GM12878 (cell line): ENCODE data around the gene GZMM.

Experiments used
- EP300 ChIP-seq, 2 experiments: fragments of 150-350 bp in 1 of 2; IDR thresholded peaks; 2 replicates each; pipeline ENCODE4 v1.6.1; 2011 to 2012; ENCODE audit warnings: low read depth in 2 of 2, low read length in 2 of 2, borderline replicate concordance in 1 of 2, improper control_type of control experiment in 1 of 2, inconsistent platforms in 1 of 2; ENCODE audit not compliant: control insufficient read depth in 1 of 2
- EZH2 ChIP-seq: IDR thresholded peaks from 2 replicates; pipeline ENCODE4 v1.6.1; 2012; ENCODE audit warnings: low read depth, mild to moderate bottlenecking, control low read depth, inconsistent platforms, low read length, borderline replicate concordance; ENCODE audit not compliant: control insufficient read depth
- KAT2A ChIP-seq: conservative IDR thresholded peaks from 2 replicates; pipeline ENCODE4 v1.6.1; 2011; ENCODE audit warnings: low read depth, low read length; ENCODE audit not compliant: control insufficient read depth
- KDM1A ChIP-seq: fragments of 200-600 bp; sonication (generic); IDR thresholded peaks from 2 replicates; pipeline ENCODE4 v1.6.1; 2016; ENCODE audit warnings: borderline replicate concordance
- PML ChIP-seq: IDR thresholded peaks from 2 replicates; pipeline ENCODE4 v1.6.1; 2012; ENCODE audit warnings: low read length, inconsistent platforms
- RBBP5 ChIP-seq: fragments of 200-600 bp; sonication (generic); conservative IDR thresholded peaks from 2 replicates; pipeline ENCODE4 v1.6.1; 2016
- RCOR1 ChIP-seq: conservative IDR thresholded peaks from 2 replicates; pipeline ENCODE4 v1.6.1; 2012; ENCODE audit warnings: low read depth, low read length, improper control_type of control experiment
- SMC3 ChIP-seq: IDR thresholded peaks from 2 replicates; pipeline ENCODE4 v1.6.1; 2011; ENCODE audit warnings: low read length, improper control_type of control experiment, borderline replicate concordance
- TCF12 ChIP-seq: IDR thresholded peaks from 2 replicates; pipeline ENCODE4 v1.6.1; 2011; ENCODE audit warnings: low read depth, mild to moderate bottlenecking, low read length
- TF ChIP-seq, protein P1 (sequence below), 3 experiments: IDR thresholded peaks in 2 of 3; conservative IDR thresholded peaks in 1 of 3; 2 replicates each; pipeline ENCODE4 v1.5.1; 2011; ENCODE audit warnings: low read depth in 3 of 3, low read length in 3 of 3, mild to moderate bottlenecking in 3 of 3, control low read depth in 2 of 3, moderate library complexity in 2 of 3, inconsistent platforms in 1 of 3, mixed read lengths in 1 of 3; ENCODE audit not compliant: control insufficient read depth in 2 of 3, insufficient read depth in 1 of 3; ENCODE audit errors: extremely low read depth in 1 of 3
- TF ChIP-seq, protein P2 (sequence below): IDR thresholded peaks from 2 replicates; pipeline ENCODE4 v1.6.1; 2012; ENCODE audit warnings: mild to moderate bottlenecking, low read depth, low read length
- TF ChIP-seq, protein P3 (sequence below): fragments of 450-650 bp; IDR thresholded peaks from 2 replicates; pipeline ENCODE4 v1.6.1; 2018; ENCODE audit warnings: mild to moderate bottlenecking, low read depth, moderate library complexity; ENCODE audit not compliant: partially characterized antibody
- TF ChIP-seq, protein P4 (sequence below): IDR thresholded peaks from 2 replicates; pipeline ENCODE4 v1.6.1; 2012; ENCODE audit warnings: low read depth, low read length, improper control_type of control experiment
- TF ChIP-seq, protein P5 (sequence below): fragments of 450-650 bp; conservative IDR thresholded peaks from 2 replicates; pipeline ENCODE4 v1.6.1; 2017; ENCODE audit warnings: mild to moderate bottlenecking, moderate library complexity

DNA sequence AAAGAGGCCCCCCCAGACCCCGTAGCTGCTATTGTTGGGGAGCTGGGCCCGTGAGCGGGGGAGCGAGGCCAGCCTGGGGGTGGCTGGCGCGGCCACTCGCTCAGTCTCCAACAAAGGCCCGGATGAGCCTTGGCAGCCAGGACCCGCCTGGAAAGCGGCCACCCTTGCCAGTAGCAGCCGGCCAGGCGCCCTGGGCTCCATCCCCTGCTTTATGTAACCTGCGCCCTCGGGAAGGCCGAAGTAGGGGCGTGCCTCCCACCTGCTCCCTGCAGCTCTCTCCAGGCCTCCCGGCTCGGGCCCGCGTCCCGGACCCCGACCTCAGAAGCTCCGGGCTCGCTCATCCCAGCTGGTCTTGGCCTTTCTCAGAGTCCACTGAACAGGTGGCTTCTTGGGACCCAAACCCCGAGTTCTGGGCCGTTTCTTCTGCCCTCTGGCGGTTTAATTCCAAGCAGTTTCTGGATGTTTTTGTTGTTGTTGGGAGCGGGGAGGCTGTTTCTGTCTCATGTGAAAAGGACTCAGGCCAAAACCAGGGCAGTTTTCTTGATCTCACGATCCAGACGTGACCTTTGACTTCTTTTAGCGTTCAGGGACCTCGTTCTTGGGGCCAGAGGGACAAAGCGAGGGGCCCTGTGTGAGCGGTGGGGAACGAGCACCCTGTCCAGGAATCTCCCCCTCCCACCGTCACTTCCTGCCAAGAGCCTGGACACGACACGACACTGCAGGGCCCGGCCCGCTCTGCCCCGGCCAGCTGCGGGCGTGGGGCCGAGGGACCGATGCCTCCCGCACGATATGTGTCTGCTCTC, 11.1 kb upstream of the GZMM start:
- TF ChIP-seq, protein P1, sequence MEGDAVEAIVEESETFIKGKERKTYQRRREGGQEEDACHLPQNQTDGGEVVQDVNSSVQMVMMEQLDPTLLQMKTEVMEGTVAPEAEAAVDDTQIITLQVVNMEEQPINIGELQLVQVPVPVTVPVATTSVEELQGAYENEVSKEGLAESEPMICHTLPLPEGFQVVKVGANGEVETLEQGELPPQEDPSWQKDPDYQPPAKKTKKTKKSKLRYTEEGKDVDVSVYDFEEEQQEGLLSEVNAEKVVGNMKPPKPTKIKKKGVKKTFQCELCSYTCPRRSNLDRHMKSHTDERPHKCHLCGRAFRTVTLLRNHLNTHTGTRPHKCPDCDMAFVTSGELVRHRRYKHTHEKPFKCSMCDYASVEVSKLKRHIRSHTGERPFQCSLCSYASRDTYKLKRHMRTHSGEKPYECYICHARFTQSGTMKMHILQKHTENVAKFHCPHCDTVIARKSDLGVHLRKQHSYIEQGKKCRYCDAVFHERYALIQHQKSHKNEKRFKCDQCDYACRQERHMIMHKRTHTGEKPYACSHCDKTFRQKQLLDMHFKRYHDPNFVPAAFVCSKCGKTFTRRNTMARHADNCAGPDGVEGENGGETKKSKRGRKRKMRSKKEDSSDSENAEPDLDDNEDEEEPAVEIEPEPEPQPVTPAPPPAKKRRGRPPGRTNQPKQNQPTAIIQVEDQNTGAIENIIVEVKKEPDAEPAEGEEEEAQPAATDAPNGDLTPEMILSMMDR (IDR thresholded peaks at IDR 0.05 in 2 of 3, conservative IDR thresholded peaks at IDR 0.05 in 1 of 3; ENCODE audit: control insufficient read depth in 2 of 3, extremely low read depth in 1 of 3, insufficient read depth in 1 of 3, low read depth in 3 of 3, low read length in 3 of 3): peak; percentile 44 to 53 (median 50)
- TF ChIP-seq KDM1A: no peak
- TF ChIP-seq EP300 (IDR thresholded peaks at IDR 0.05; ENCODE audit: borderline replicate concordance in 1 of 2, control insufficient read depth in 1 of 2, low read depth in 2 of 2, low read length in 2 of 2): no peak
- no peak for TF ChIP-seq SMC3
- TF ChIP-seq, protein P2, sequence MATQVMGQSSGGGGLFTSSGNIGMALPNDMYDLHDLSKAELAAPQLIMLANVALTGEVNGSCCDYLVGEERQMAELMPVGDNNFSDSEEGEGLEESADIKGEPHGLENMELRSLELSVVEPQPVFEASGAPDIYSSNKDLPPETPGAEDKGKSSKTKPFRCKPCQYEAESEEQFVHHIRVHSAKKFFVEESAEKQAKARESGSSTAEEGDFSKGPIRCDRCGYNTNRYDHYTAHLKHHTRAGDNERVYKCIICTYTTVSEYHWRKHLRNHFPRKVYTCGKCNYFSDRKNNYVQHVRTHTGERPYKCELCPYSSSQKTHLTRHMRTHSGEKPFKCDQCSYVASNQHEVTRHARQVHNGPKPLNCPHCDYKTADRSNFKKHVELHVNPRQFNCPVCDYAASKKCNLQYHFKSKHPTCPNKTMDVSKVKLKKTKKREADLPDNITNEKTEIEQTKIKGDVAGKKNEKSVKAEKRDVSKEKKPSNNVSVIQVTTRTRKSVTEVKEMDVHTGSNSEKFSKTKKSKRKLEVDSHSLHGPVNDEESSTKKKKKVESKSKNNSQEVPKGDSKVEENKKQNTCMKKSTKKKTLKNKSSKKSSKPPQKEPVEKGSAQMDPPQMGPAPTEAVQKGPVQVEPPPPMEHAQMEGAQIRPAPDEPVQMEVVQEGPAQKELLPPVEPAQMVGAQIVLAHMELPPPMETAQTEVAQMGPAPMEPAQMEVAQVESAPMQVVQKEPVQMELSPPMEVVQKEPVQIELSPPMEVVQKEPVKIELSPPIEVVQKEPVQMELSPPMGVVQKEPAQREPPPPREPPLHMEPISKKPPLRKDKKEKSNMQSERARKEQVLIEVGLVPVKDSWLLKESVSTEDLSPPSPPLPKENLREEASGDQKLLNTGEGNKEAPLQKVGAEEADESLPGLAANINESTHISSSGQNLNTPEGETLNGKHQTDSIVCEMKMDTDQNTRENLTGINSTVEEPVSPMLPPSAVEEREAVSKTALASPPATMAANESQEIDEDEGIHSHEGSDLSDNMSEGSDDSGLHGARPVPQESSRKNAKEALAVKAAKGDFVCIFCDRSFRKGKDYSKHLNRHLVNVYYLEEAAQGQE: no peak
- TF ChIP-seq, protein P3, sequence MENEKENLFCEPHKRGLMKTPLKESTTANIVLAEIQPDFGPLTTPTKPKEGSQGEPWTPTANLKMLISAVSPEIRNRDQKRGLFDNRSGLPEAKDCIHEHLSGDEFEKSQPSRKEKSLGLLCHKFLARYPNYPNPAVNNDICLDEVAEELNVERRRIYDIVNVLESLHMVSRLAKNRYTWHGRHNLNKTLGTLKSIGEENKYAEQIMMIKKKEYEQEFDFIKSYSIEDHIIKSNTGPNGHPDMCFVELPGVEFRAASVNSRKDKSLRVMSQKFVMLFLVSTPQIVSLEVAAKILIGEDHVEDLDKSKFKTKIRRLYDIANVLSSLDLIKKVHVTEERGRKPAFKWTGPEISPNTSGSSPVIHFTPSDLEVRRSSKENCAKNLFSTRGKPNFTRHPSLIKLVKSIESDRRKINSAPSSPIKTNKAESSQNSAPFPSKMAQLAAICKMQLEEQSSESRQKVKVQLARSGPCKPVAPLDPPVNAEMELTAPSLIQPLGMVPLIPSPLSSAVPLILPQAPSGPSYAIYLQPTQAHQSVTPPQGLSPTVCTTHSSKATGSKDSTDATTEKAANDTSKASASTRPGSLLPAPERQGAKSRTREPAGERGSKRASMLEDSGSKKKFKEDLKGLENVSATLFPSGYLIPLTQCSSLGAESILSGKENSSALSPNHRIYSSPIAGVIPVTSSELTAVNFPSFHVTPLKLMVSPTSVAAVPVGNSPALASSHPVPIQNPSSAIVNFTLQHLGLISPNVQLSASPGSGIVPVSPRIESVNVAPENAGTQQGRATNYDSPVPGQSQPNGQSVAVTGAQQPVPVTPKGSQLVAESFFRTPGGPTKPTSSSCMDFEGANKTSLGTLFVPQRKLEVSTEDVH: no peak
- TF ChIP-seq KAT2A: no peak
- TF ChIP-seq, protein P4, sequence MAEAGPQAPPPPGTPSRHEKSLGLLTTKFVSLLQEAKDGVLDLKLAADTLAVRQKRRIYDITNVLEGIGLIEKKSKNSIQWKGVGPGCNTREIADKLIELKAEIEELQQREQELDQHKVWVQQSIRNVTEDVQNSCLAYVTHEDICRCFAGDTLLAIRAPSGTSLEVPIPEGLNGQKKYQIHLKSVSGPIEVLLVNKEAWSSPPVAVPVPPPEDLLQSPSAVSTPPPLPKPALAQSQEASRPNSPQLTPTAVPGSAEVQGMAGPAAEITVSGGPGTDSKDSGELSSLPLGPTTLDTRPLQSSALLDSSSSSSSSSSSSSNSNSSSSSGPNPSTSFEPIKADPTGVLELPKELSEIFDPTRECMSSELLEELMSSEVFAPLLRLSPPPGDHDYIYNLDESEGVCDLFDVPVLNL: no peak
- no peak for TF ChIP-seq TCF12
- TF ChIP-seq, protein P5, sequence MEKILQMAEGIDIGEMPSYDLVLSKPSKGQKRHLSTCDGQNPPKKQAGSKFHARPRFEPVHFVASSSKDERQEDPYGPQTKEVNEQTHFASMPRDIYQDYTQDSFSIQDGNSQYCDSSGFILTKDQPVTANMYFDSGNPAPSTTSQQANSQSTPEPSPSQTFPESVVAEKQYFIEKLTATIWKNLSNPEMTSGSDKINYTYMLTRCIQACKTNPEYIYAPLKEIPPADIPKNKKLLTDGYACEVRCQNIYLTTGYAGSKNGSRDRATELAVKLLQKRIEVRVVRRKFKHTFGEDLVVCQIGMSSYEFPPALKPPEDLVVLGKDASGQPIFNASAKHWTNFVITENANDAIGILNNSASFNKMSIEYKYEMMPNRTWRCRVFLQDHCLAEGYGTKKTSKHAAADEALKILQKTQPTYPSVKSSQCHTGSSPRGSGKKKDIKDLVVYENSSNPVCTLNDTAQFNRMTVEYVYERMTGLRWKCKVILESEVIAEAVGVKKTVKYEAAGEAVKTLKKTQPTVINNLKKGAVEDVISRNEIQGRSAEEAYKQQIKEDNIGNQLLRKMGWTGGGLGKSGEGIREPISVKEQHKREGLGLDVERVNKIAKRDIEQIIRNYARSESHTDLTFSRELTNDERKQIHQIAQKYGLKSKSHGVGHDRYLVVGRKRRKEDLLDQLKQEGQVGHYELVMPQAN: no peak; the same call in 1 of the 2 replicates
- no peak for TF ChIP-seq RCOR1
- TF ChIP-seq RBBP5: no peak
- no peak for TF ChIP-seq EZH2
- TF ChIP-seq PML: no peak
